Measurements from ENCODE around the gene PRTFDC1.

- TF ChIP-seq POLR2AphosphoS5 (IDR thresholded peaks at IDR 0.05; ENCODE audit: low read depth, low read length), result no peak
- TF ChIP-seq POLR2A (IDR thresholded peaks at IDR 0.05; ENCODE audit: low read depth, low read length), result no peak
- TF ChIP-seq POU2F2 (IDR thresholded peaks at IDR 0.05; ENCODE audit: low read depth, low read length), result no peak
- no peak for TF ChIP-seq TAF1 (IDR thresholded peaks at IDR 0.05; ENCODE audit: low read depth, low read length)
- no peak for TF ChIP-seq PAX5 (IDR thresholded peaks at IDR 0.05; ENCODE audit: insufficient read depth, low read length, severe bottlenecking)
- no peak for TF ChIP-seq SPI1 (IDR thresholded peaks at IDR 0.05; ENCODE audit: low read depth, low read length)
These were observed 40.2 kb upstream of the PRTFDC1 start for GRCh38 chr10:24992512-24993133.
